ENCODE data around the gene MARCOL. TPM values are rescaled to one million over a fixed set of nuclear protein-coding genes. Genes with fewer than 3 reads are reported as not detected.

MARCOL gene
- polyA plus RNA-seq, 1 of the 3 experiments (the other 2 are of a cell fraction), result not detected

DNA sequence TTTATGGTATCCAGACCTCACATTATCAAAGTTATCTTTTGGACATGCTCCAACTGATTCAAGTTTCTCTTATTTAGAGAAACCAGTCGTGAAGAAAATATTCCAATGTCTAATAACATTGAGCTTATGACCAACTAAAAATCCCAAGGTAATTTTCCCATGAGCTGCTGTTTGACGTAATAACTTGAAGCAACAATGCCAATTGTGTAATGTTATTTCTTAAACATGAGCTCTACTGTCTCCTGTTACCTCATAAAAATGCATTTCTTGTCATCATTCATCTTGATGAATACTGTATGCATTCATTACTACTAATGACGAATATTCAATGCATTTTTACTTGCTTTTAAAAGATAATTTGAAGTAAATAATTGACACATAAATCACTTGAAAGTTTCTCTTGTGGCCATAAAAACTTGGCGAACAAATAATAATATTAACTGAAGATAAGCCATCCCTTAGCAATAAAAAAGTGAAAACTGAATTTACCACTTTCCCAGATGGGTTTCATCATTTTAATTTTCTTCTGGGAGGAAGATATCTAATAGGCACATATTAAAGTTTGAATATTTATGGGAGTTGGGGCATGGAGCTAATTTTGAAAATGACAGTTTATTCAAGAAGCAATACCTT lies 424 bp upstream of the MARCOL start:
- CTCF ChIA-PET, result interaction anchor here (0.7 to 1.5 kb wide), 2 partner anchors 16 to 493 kb away, joined by 3 read pairs; no protein-coding TSS in a partner anchor

DNA sequence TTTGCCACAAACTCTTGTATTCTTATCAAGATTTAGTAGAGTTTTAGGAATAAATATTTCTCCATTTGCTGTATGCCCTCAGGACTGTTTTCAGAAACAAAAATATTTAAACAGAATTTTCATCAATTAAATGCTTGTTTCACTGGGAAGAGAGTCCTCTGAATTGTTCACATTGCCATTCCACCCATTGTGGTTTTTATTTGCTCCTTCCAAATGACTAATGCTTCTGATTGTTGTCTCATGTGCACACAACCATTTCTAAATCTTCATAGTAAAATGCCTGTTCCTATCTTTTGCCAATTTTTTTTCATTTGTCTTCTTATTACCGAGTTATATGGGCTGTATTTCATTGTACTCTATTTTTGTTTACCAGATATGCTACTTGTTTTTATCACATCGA lies 10.6 kb downstream of the MARCOL start:
- TF ChIP-seq TCF12 (IDR thresholded peaks at IDR 0.05) (no peak), JUND (IDR thresholded peaks at IDR 0.05) (no peak), CHD2 (IDR thresholded peaks at IDR 0.05; ENCODE audit: low read length, partially characterized antibody) (no peak), POLR2AphosphoS5 (IDR thresholded peaks at IDR 0.05; ENCODE audit: low read depth, low read length) (no peak)
- TF ChIP-seq, protein P1, sequence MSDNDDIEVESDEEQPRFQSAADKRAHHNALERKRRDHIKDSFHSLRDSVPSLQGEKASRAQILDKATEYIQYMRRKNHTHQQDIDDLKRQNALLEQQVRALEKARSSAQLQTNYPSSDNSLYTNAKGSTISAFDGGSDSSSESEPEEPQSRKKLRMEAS (IDR thresholded peaks at IDR 0.05; ENCODE audit: low read depth), result no peak
- TF ChIP-seq, protein P2, sequence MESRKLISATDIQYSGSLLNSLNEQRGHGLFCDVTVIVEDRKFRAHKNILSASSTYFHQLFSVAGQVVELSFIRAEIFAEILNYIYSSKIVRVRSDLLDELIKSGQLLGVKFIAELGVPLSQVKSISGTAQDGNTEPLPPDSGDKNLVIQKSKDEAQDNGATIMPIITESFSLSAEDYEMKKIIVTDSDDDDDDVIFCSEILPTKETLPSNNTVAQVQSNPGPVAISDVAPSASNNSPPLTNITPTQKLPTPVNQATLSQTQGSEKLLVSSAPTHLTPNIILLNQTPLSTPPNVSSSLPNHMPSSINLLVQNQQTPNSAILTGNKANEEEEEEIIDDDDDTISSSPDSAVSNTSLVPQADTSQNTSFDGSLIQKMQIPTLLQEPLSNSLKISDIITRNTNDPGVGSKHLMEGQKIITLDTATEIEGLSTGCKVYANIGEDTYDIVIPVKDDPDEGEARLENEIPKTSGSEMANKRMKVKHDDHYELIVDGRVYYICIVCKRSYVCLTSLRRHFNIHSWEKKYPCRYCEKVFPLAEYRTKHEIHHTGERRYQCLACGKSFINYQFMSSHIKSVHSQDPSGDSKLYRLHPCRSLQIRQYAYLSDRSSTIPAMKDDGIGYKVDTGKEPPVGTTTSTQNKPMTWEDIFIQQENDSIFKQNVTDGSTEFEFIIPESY (IDR thresholded peaks at IDR 0.05; ENCODE audit: borderline replicate concordance, low read depth), result no peak
- H3K27ac ChIP-seq (ENCODE audit: low read depth in 2 of 2, low read length in 1 of 2), result no peak overlapping the region
- no peaks in the 10 kb centered on the region for H3K79me2 ChIP-seq (ENCODE audit: insufficient read depth)
- H2AFZ ChIP-seq (ENCODE audit: low read depth), result no peak overlapping the region
- CTCF ChIA-PET, result no interaction called here
- H3K4me2 ChIP-seq, result no peak overlapping the region
- no peaks in the 10 kb centered on the region; a peak in 1 of 4 replicates for H3K4me1 ChIP-seq (ENCODE audit: control insufficient read depth in 1 of 2, insufficient read depth in 2 of 2, low read depth in 1 of 2, low read length in 1 of 2)
- H3F3A ChIP-seq (replicated peaks; ENCODE audit: insufficient read depth), result no peaks in the 10 kb centered on the region
- H3K36me3 ChIP-seq (replicated peaks in 1 of 2; ENCODE audit: control insufficient read depth in 1 of 2, insufficient read depth in 2 of 2, low read length in 1 of 2), result no peaks in the 10 kb centered on the region
- no peaks in the 10 kb centered on the region for H3K9me2 ChIP-seq
- H3K27me3 ChIP-seq (ENCODE audit: insufficient read depth), result no peaks in the 10 kb centered on the region
- no peaks in the 10 kb centered on the region for H3K9me3 ChIP-seq
- POLR2A ChIA-PET, result no interaction called here
- no peaks in the 10 kb centered on the region for H4K20me1 ChIP-seq (ENCODE audit: insufficient read depth)
- H3K9ac ChIP-seq, result no peak overlapping the region
- H3K4me3 ChIP-seq (ENCODE audit: low read depth in 2 of 2, low read length in 1 of 2), result no peak overlapping the region
- no peak for DNase-seq
- 9% methylated on average over 2 of the region's 2 CpGs for WGBS (ENCODE audit: low lambda C conversion rate)

More for the DNA sequence above, 424 bp upstream of the MARCOL start:
- Histone ChIP-seq H3F3A (replicated peaks; ENCODE audit: insufficient read depth) (no peaks in the 10 kb centered on the region), H3K4me3 (ENCODE audit: low read depth in 2 of 2, low read length in 1 of 2) (no peak overlapping the region), H3K9me3 (no peaks in the 10 kb centered on the region), H3K4me1 (ENCODE audit: control insufficient read depth in 1 of 2, insufficient read depth in 2 of 2, low read depth in 1 of 2, low read length in 1 of 2) (no peaks in the 10 kb centered on the region), H3K36me3 (replicated peaks in 1 of 2; ENCODE audit: control insufficient read depth in 1 of 2, insufficient read depth in 2 of 2, low read length in 1 of 2) (no peaks in the 10 kb centered on the region), H3K79me2 (ENCODE audit: insufficient read depth) (no peaks in the 10 kb centered on the region), H3K9me2 (no peaks in the 10 kb centered on the region), H3K9ac (no peak overlapping the region), H2AFZ (ENCODE audit: low read depth) (no peak overlapping the region), H4K20me1 (ENCODE audit: insufficient read depth) (no peaks in the 10 kb centered on the region), H3K4me2 (no peak overlapping the region), H3K27me3 (ENCODE audit: insufficient read depth) (no peaks in the 10 kb centered on the region), H3K27ac (ENCODE audit: low read depth in 2 of 2, low read length in 1 of 2) (no peak overlapping the region)
- no peak for DNase-seq
- 5% methylated on average over 4 of the region's 4 CpGs for WGBS (ENCODE audit: low lambda C conversion rate)
- TF ChIP-seq SMC3 (IDR thresholded peaks at IDR 0.05; ENCODE audit: low read depth, low read length), result no peak
- POLR2A ChIA-PET, result no interaction called here

DNA sequence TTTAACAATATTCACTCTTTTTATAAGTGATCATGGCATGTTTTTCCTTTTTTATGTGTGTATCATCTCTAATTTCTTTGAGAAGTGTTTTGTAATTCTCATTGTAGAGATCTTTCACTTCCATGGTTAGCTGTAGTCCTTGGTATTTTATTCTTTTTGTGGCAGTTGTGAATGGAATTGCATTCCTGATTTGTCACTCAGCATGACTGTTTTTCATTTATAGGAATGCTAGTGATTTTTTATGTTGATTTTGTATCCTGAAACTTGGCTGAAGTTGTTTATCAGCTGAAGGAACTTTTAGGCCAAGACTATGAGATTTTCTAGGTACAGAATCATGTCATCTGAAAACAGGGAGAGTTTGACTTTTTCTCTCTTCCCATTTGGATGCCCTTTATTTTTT lies 17.1 kb downstream of the MARCOL start:
- Histone ChIP-seq H3K9ac (no peak overlapping the region), H3K79me2 (ENCODE audit: insufficient read depth) (no peaks in the 10 kb centered on the region), H2AFZ (ENCODE audit: low read depth) (no peak overlapping the region), H3K4me3 (ENCODE audit: low read depth in 2 of 2, low read length in 1 of 2) (no peak overlapping the region), H3K9me2 (no peaks in the 10 kb centered on the region), H3K9me3 (no peaks in the 10 kb centered on the region), H4K20me1 (ENCODE audit: insufficient read depth) (no peaks in the 10 kb centered on the region), H3F3A (replicated peaks; ENCODE audit: insufficient read depth) (no peaks in the 10 kb centered on the region), H3K4me1 (ENCODE audit: control insufficient read depth in 1 of 2, insufficient read depth in 2 of 2, low read depth in 1 of 2, low read length in 1 of 2) (no peaks in the 10 kb centered on the region), H3K4me2 (no peak overlapping the region), H3K27ac (ENCODE audit: low read depth in 2 of 2, low read length in 1 of 2) (no peak overlapping the region), H3K36me3 (replicated peaks in 1 of 2; ENCODE audit: control insufficient read depth in 1 of 2, insufficient read depth in 2 of 2, low read length in 1 of 2) (no peaks in the 10 kb centered on the region), H3K27me3 (ENCODE audit: insufficient read depth) (no peaks in the 10 kb centered on the region)
- DNase-seq, result no peak
- CTCF ChIA-PET, result interaction anchor here (0.8 kb wide), 1 partner anchor 32 kb away, joined by 3 read pairs; no protein-coding TSS in a partner anchor
- POLR2A ChIA-PET, result no interaction called here
- no peak for TF ChIP-seq MEF2A (IDR thresholded peaks at IDR 0.05; ENCODE audit: borderline replicate concordance, low read depth)
- no peak for TF ChIP-seq JUND (IDR thresholded peaks at IDR 0.05)
- TF ChIP-seq, protein P3, sequence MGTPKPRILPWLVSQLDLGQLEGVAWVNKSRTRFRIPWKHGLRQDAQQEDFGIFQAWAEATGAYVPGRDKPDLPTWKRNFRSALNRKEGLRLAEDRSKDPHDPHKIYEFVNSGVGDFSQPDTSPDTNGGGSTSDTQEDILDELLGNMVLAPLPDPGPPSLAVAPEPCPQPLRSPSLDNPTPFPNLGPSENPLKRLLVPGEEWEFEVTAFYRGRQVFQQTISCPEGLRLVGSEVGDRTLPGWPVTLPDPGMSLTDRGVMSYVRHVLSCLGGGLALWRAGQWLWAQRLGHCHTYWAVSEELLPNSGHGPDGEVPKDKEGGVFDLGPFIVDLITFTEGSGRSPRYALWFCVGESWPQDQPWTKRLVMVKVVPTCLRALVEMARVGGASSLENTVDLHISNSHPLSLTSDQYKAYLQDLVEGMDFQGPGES (IDR thresholded peaks at IDR 0.05; ENCODE audit: low read depth, low read length), result no peak
- TF ChIP-seq, protein P4, sequence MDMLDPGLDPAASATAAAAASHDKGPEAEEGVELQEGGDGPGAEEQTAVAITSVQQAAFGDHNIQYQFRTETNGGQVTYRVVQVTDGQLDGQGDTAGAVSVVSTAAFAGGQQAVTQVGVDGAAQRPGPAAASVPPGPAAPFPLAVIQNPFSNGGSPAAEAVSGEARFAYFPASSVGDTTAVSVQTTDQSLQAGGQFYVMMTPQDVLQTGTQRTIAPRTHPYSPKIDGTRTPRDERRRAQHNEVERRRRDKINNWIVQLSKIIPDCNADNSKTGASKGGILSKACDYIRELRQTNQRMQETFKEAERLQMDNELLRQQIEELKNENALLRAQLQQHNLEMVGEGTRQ (IDR thresholded peaks at IDR 0.05; ENCODE audit: borderline replicate concordance, low read depth, low read length), result no peak
- no peak for TF ChIP-seq ELF1 (IDR thresholded peaks at IDR 0.05)
- no peak for TF ChIP-seq MXI1 (IDR thresholded peaks at IDR 0.05; ENCODE audit: low read depth, low read length)
- TF ChIP-seq TEAD4 (IDR thresholded peaks at IDR 0.05; ENCODE audit: borderline replicate concordance, insufficient read depth), result no peak
